DMS114 treated with DMSO at 0.1 percent for 48 hours (cell line): ENCODE measurements around the gene PGPEP1.
"Not testable (repeated sequence)": the region's sequence is repeated elsewhere in the genome, so short reads cannot be mapped to it uniquely, and the experiment has no call there.

ENCODE experiments used
- DNase-seq: peaks from one replicate; lab custom pipeline; 2025; ENCODE audit not compliant: unreplicated experiment; lab: John Stamatoyannopoulos, UW

Gene PGPEP1

GRCh38 chr19:18389726-18390064 is 49.3 kb downstream of the PGPEP1 start:
- no peak for DNase-seq

GRCh38 chr19:18390065-18390907 is 49.9 kb downstream of the PGPEP1 start:
- no peak for DNase-seq

DNA sequence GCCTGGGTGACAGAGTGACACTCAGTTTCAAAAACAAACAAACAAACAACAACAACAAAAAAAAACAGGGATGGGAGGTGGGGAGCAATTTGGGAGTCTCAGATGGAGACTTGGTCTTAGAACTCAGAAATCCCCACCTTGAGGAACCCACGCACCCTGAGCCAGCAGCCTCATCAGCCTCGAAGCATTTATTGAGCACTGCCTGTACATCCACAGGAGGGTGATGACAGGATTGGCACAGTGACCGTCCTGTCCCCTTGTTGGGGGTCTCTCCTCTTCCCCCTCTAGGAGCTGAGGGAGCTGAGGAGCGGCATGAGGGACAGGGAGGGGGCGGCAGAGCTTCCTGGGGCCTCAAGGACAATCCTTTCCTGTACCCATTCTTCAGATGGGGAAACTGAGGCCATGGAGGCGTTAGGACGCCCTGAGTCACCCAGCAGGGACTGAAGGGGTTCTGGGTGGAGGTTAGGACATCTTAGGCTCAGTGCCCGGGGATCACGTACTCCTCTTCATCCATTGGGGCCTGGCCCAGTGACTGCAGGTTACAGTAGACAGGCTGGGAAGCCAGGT is 51.2 kb downstream of the PGPEP1 start:
- DNase-seq = no peak

GRCh38 chr19:18392417-18392816 is 52.0 kb downstream of the PGPEP1 start:
- DNase-seq = no peak

DNA sequence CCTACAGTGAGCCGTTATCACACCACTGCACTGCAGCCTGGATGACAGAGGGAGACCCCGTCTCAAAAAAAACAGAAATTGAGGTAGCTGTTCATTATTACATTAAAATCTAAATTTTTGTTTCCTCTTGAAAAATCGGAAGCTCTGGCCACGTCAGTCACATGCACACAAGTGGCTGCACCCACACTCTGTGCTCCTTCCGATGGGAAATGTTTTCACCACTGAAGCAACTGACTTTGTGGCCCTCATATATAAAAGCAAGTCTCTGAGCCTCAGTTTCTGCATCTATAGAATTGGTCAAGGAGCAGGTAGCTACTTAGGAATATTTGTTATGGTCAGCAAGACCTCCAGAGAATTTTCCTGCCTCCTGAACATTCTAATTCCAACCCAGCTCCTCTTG is 52.5 kb downstream of the PGPEP1 start:
- DNase-seq = no peak

DNA sequence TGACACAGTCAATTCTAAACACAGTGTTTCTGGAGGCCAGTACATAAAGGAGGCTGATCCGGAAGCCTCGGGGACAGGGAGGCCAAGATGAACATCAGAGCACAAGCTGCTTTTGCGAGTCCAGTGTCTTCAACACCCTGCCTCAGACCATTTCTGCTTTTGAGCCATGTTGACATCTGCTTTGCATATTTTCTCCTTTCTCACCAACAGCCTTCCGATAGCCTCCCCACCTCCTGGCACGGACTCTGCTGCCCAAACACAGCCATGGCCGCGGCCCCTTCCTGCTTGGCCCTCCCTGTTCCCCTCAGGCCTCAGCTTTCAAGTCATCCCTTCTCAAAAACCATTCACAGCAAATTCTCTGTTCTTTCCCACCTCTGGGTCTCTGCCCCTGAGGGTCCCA is 53.4 kb downstream of the PGPEP1 start:
- no peak for DNase-seq

GRCh38 chr19:18396471-18397241 is 56.3 kb downstream of the PGPEP1 start:
- no peak for DNase-seq

GRCh38 chr19:18397242-18398202 is 57.1 kb downstream of the PGPEP1 start, which contains the start of gene LRRC25:
TSS of gene LRRC25 (minus strand) at chr19:18397622. CDS start at chr19:18396963, 659 bp downstream.
- DNase-seq = no peak

DNA sequence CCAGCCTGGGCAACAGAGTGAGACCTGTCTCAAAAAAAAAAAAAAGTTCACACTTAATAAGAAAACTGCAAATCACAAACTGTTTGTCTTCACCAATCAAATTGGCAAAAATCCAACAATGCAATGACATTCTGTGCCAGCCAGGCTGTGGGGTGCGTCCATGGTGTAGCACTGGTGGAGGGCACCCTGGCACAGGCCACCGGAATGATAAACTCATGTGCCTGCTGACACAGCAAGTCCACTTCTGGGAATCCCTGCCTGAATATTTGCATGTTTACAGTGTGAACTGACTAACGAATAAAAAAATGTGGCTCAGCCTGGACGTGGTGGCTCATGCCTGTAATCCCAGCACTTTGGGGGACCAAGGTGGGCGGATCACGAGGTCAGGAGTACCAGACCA is 58.6 kb downstream of the PGPEP1 start:
- no peak for DNase-seq

DNA sequence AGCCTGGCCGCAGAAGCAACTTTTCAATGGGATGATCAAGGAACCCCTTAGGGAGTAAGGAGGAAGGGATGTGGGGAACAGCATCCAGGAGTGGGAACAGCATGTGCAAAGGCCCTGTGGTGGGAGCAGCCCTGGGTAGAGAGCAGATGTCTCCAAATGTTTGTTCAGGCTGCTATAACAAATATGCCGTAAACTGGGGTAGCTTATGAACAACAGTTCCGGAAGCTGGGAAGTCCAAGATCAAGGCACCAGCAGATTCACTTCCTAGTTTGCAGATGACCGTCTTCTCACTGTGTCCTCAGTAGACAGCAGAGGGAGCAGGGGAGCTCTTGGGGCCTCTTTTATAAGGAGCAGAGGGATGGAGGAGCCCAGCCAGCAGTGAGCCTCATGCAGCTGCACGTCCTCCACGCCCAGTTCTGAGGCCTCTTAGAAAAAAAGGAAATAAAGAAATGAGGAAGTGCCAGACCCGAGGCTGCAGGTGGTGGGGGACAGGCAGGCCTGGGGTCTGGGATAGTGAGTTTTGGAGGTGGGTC is 61.2 kb downstream of the PGPEP1 start:
- peak; percentile 59 for DNase-seq

DNA sequence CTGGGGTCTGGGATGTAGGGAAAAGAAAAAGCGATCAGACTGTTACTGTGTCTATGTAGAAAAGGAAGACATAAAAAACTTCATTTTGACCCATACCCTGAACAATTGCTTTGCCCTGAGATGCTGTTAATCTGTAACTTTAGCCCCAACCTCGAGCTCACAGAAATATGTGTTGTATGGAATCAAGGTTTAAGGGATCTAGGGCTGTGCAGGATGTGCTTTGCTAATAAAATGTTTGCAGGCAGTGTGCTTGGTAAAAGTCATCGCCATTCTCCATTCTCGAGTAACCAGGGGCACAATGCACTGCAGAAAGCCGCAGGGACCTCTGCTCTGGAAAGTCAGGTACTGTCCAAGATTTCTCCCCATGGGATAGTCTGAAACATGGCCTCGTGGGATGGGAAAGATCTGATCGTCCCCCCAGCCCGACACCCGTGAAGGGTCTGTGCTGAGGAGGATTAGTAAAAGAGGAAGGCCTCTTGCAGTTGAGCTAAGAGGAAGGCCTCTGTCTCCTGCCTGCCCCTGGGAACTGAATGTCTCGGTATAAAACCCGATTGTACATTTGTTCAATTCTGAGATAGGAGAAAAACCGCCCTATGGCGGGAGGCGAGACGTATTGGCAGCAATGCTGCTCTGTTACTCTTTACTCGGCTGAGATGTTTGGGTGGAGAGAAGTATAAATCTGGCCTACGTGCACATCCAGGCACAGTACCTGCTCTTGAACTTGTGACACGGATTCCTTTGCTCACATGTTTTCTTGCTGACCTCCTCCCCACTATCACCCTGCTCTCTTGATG is 62.3 kb downstream of the PGPEP1 start:
- DNase-seq = not testable (repeated sequence)

DNA sequence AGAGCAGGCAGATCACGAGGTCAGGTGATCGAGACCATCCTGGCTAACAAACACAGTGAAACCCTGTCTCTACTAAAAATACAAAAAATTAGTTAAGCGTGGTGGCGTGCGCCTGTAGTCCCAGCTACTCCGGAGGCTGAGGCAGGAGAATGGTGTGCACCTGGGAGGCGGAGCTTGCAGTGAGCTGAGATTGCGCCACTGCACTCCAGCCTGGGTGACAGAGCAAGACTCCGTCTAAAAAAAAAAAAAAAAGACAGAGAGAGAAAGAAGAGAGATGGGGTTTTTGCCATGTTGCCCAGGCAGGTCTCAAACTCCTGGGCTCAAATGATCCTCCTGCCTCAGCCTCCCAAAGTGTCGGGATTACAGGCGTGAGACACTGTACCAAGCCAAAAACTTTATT is 65.4 kb downstream of the PGPEP1 start:
- not testable (repeated sequence) for DNase-seq

- DNase-seq = no peak
These were observed 66.4 kb downstream of the PGPEP1 start for GRCh38 chr19:18406749-18407148.

DNA sequence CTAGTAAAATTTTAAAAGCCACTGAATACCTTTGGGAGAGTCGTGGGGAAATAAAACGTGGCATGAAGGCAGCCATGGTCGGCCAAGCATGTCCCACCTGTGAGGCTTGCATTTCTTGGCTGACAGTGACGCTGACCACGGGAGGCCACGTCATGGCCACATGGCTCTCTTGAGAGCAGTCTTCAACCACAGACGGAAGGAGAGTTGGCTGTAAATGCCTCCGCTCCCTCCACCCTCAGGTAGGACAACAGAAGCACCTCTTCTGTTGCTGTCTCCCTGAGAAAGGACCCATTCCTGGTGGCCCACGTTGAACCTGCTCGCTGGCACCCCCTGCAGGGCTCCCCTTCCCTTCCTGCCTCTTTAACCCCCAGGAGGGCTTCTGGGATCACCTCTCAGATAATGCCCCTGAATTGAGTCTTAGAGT is 67.7 kb downstream of the PGPEP1 start:
- DNase-seq = no peak

- no peak for DNase-seq
These were observed 72.3 kb downstream of the PGPEP1 start for GRCh38 chr19:18412610-18413239.

DNA sequence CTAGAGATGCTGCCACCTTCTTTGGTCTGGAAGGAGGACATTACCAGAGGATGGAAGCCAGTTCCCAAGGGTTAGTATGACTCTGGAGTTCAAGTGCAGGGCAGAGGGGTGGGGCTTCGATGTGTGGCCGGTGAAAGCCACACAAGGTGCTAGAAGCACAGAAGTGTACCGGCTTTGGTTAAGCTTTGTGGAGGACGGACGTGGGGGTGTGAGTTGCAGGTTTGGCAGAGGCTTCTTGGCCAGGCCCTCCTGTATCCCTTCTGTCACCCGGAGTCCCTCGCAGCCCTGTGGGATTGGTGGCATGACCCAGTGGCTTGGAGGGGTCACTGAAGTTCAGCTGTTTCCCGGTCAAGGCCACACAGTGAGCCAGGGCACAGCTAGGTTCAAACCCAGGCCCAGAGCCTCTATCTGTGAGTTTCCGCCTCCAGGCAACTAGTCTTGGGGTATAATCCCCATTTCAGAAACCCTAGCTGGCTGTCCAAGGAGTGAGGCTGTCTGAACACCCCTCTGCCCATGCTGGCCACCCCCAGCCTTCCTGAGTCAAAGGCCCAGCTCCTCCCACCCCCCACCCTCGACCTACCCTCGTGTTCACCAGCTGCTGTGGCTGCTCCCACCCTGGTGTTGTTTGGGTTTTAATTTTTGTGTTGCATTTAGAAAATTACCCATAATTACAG is 74.2 kb downstream of the PGPEP1 start:
- no peak for DNase-seq

GRCh38 chr19:18415178-18415867 is 74.9 kb downstream of the PGPEP1 start:
- no peak for DNase-seq

- peak; percentile 59 for DNase-seq
These were observed 76.4 kb downstream of the PGPEP1 start for GRCh38 chr19:18416778-18417249.
